Measurements from ENCODE around the gene CCN2. TPM values are rescaled to one million over a fixed set of nuclear protein-coding genes. Genes with fewer than 3 reads are reported as not detected.

The CCN2 gene
- polyA plus RNA-seq, 2 of the 4 experiments (the other 2 are of a cell fraction) = 32.0 to 103 TPM

DNA sequence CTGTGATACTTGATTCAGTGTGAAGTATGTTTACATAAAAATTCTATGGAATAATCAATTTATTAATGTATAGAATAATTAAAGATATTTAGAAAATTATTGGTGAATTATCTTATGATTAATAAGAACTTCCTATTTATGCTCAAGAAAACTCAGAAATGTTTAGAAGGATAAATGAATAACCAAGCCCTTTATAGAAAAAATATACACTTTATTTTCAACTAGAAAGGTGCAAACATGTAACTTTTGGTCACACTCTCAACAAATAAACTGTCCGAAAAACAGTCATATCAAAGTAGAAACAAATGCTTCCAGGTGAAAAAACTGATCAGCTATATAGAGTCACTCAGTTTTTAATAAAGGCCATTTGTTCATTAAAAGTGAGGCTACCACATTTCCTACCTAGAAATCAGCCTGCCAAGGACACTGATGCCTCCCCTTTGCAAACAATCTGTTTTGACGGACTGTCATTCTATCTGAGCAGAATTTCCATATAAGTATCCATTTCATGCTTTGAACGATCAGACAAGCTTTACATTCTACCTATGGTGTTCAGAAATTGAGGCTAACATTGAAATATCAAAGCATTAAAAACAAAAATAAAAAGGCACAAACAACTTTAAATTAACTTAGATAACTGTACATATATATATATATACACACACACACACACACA lies 3.0 kb downstream of the CCN2 start:
- POLR2A ChIA-PET = no interaction called here
- WGBS (ENCODE audit: missing lambda C conversion rate) = 81% methylated on average over 3 of the region's 3 CpGs

DNA sequence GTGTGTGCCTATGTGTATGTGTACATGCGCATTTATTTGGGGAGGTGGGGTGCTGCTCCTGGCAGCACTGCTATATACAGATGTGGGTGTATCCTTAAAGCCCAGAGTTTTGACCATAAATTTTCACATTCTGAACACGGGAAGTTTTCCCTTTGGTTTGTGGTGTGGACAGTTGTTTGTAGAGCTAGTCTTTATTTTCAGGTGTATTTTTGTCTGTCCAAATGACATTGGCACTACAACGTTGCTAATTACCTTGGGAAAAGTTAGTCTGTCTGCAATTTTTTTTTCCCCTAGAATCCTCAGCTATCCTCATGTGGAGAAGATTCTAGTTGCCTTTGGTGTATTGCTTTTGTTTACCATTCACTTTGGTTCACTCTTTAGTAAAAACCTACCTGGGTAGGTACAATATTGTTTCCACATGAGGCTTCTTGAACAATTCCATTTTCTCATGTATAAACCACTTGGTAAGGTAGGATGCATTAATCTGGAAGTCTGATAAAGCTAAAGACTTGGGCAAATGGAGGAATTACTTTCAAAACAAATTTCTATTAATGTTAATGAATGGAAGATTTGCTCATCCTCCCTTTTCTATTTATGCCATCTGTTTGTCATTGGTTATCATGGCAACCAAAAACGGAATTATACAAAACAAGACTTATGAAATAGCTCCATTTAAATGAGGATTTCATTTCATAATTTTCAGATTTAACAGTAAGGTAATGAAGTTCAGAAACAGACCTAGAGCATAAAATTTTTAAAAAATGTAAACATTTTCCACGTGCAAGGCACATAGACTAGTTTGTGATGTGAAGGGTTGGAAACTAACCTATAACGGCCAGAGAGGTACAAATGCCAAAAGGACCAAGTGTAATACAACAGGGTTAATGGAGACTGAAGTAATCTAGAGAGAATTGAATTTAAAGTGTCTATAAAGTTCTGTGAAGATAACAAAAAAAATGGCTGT lies 3.9 kb downstream of the CCN2 start:
- ATAC-seq (peak in 1 of 2 experiments; percentile 47; a peak in 3 of 6 replicates), DNase-seq (ENCODE audit: low read depth in 1 of 2, low spot score in 1 of 2) (peak in 1 of 2 experiments; percentile 52), FAIRE-seq (no peak)
- Histone ChIP-seq H3K4me1 (peaks cover 28% of the 10 kb centered on the region), H3K9me3 (no peaks in the 10 kb centered on the region), H3K27ac (no peak overlapping the region), H3K4me2 (peak overlapping the region; percentile 68; the same call in 1 of the 3 replicates), H3K4me3 (no peak overlapping the region)
- TF ChIP-seq SREBF2 (IDR thresholded peaks at IDR 0.05) (no peak), RARB (CRISPR knock-in tag; IDR thresholded peaks at IDR 0.05) (peak; percentile 55; the same call in 1 of the 2 replicates), FOSB (CRISPR knock-in tag; IDR thresholded peaks at IDR 0.05) (peak; percentile 91), POLR2AphosphoS2 (conservative IDR thresholded peaks at IDR 0.05; ENCODE audit: low read length) (peak; percentile 14; the same call in 1 of the 2 replicates), RCOR1 (IDR thresholded peaks at IDR 0.05; ENCODE audit: low read depth, low read length) (no peak), EHF (CRISPR knock-in tag; IDR thresholded peaks at IDR 0.05) (peak; percentile 59), TP53 (CRISPR knock-in tag; IDR thresholded peaks at IDR 0.05) (peak; percentile 86), MAFK (IDR thresholded peaks at IDR 0.05; ENCODE audit: partially characterized antibody) (no peak), TFCP2L1 (CRISPR knock-in tag; IDR thresholded peaks at IDR 0.05) (peak; percentile 83), ZSCAN20 (CRISPR knock-in tag; IDR thresholded peaks at IDR 0.05) (peak; percentile 52; the same call in 1 of the 2 replicates), HEYL (CRISPR knock-in tag; IDR thresholded peaks at IDR 0.05) (0 out of 2 replicates have a peak, but pooled peaks have one; percentile 37), CBX8 (IDR thresholded peaks at IDR 0.05) (no peak), PHF8 (IDR thresholded peaks at IDR 0.05; ENCODE audit: borderline replicate concordance, low read depth) (no peak), HOXB5 (CRISPR knock-in tag; IDR thresholded peaks at IDR 0.05) (peak; percentile 52; the same call in 1 of the 2 replicates), HOXA7 (CRISPR knock-in tag; IDR thresholded peaks at IDR 0.05) (peak; percentile 93; the same call in 1 of the 2 replicates), ZNF302 (CRISPR knock-in tag; IDR thresholded peaks at IDR 0.05) (no peak), HOXB13 (CRISPR knock-in tag; IDR thresholded peaks at IDR 0.05; ENCODE audit: low read depth) (no peak), JUNB (IDR thresholded peaks at IDR 0.05) (no peak), CHD4 (IDR thresholded peaks at IDR 0.05; ENCODE audit: borderline replicate concordance) (no peak)
- TF ChIP-seq, protein P1, sequence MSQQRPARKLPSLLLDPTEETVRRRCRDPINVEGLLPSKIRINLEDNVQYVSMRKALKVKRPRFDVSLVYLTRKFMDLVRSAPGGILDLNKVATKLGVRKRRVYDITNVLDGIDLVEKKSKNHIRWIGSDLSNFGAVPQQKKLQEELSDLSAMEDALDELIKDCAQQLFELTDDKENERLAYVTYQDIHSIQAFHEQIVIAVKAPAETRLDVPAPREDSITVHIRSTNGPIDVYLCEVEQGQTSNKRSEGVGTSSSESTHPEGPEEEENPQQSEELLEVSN (IDR thresholded peaks at IDR 0.05; ENCODE audit: borderline replicate concordance, low read depth) = no peak
- TF ChIP-seq, protein P2, sequence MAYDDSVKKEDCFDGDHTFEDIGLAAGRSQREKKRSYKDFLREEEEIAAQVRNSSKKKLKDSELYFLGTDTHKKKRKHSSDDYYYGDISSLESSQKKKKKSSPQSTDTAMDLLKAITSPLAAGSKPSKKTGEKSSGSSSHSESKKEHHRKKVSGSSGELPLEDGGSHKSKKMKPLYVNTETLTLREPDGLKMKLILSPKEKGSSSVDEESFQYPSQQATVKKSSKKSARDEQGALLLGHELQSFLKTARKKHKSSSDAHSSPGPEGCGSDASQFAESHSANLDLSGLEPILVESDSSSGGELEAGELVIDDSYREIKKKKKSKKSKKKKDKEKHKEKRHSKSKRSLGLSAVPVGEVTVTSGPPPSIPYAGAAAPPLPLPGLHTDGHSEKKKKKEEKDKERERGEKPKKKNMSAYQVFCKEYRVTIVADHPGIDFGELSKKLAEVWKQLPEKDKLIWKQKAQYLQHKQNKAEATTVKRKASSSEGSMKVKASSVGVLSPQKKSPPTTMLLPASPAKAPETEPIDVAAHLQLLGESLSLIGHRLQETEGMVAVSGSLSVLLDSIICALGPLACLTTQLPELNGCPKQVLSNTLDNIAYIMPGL (CRISPR knock-in tag; IDR thresholded peaks at IDR 0.05; ENCODE audit: borderline replicate concordance) = peak; percentile 47; the same call in 1 of the 2 replicates
- TF ChIP-seq, protein P3, sequence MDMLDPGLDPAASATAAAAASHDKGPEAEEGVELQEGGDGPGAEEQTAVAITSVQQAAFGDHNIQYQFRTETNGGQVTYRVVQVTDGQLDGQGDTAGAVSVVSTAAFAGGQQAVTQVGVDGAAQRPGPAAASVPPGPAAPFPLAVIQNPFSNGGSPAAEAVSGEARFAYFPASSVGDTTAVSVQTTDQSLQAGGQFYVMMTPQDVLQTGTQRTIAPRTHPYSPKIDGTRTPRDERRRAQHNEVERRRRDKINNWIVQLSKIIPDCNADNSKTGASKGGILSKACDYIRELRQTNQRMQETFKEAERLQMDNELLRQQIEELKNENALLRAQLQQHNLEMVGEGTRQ (IDR thresholded peaks at IDR 0.05) = no peak
- TF ChIP-seq, protein P4, sequence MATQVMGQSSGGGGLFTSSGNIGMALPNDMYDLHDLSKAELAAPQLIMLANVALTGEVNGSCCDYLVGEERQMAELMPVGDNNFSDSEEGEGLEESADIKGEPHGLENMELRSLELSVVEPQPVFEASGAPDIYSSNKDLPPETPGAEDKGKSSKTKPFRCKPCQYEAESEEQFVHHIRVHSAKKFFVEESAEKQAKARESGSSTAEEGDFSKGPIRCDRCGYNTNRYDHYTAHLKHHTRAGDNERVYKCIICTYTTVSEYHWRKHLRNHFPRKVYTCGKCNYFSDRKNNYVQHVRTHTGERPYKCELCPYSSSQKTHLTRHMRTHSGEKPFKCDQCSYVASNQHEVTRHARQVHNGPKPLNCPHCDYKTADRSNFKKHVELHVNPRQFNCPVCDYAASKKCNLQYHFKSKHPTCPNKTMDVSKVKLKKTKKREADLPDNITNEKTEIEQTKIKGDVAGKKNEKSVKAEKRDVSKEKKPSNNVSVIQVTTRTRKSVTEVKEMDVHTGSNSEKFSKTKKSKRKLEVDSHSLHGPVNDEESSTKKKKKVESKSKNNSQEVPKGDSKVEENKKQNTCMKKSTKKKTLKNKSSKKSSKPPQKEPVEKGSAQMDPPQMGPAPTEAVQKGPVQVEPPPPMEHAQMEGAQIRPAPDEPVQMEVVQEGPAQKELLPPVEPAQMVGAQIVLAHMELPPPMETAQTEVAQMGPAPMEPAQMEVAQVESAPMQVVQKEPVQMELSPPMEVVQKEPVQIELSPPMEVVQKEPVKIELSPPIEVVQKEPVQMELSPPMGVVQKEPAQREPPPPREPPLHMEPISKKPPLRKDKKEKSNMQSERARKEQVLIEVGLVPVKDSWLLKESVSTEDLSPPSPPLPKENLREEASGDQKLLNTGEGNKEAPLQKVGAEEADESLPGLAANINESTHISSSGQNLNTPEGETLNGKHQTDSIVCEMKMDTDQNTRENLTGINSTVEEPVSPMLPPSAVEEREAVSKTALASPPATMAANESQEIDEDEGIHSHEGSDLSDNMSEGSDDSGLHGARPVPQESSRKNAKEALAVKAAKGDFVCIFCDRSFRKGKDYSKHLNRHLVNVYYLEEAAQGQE (IDR thresholded peaks at IDR 0.05) = peak; percentile 23
- WGBS (ENCODE audit: missing lambda C conversion rate) = 54% methylated on average over 6 of the region's 6 CpGs
- ChIA-PET CTCF (interaction anchor here (1.6 kb wide), 1 partner anchor 32 kb away, joined by 5 read pairs; no protein-coding TSS in a partner anchor), POLR2A (interaction anchor here (0.6 kb wide), 1 partner anchor 32 kb away, joined by 3 read pairs; no protein-coding TSS in a partner anchor)

More for the DNA sequence above, 3.0 kb downstream of the CCN2 start:
- H3K27ac ChIP-seq = no peak overlapping the region
- ATAC-seq (no peak), DNase-seq (ENCODE audit: low read depth in 1 of 2, low spot score in 1 of 2) (no peak), FAIRE-seq (no peak)
- H3K4me3 ChIP-seq = peak overlapping the region; percentile 90; the same call in 2 of the 3 replicates
- no peaks in the 10 kb centered on the region for H3K9me3 ChIP-seq
- peaks cover 34% of the 10 kb centered on the region for H3K4me1 ChIP-seq
- TF ChIP-seq FOSB (CRISPR knock-in tag; IDR thresholded peaks at IDR 0.05) = 0 out of 2 replicates have a peak, but pooled peaks have one; percentile 10
- TF ChIP-seq HOXA7 (CRISPR knock-in tag; IDR thresholded peaks at IDR 0.05) = peak; percentile 4; the same call in 1 of the 2 replicates
- TF ChIP-seq RARB (CRISPR knock-in tag; IDR thresholded peaks at IDR 0.05) = peak; percentile 45; the same call in 1 of the 2 replicates
- TF ChIP-seq HOXB5 (CRISPR knock-in tag; IDR thresholded peaks at IDR 0.05) = peak; percentile 11; the same call in 1 of the 2 replicates
- TF ChIP-seq POLR2A (IDR thresholded peaks at IDR 0.05; ENCODE audit: low read length) = no peak
- H3K4me2 ChIP-seq = peak overlapping the region; percentile 68
- CTCF ChIA-PET = interaction anchor here (1.8 to 2.8 kb wide), 2 partner anchors 24 to 33 kb away, joined by 5 to 12 read pairs; no protein-coding TSS in a partner anchor

All from A549 (cell line).